ENCODE measurements around the gene TRIM40. TPM values are rescaled to one million over a fixed set of nuclear protein-coding genes. Genes with fewer than 3 reads are reported as not detected.

Gene TRIM40
- total RNA-seq, 1 experiment from 2014 or later, result not detected

GRCh38 chr6:30121446-30122366, 14.2 kb upstream of the TRIM40 start:
- RAD21 ChIA-PET (ENCODE audit: low non-redundant PET in 1 of 2, low total read pairs in 2 of 2, uncharacterized antibody in 2 of 2, unreplicated experiment in 2 of 2), result no interaction called here
- Histone ChIP-seq H3K9me3 (ENCODE audit: control insufficient read depth in 1 of 2, insufficient read depth in 1 of 2, low read depth in 1 of 2, low read length in 2 of 2) (no peaks in the 10 kb centered on the region), H3K4me3 (replicated peaks in 1 of 2; ENCODE audit: low read depth in 1 of 2, low read length in 2 of 2) (no peak overlapping the region), H3K36me3 (ENCODE audit: control insufficient read depth in 1 of 2, insufficient read depth in 2 of 2, low read length in 2 of 2) (no peaks in the 10 kb centered on the region), H3K27me3 (ENCODE audit: insufficient read depth, low read length) (no peaks in the 10 kb centered on the region), H4K20me1 (ENCODE audit: insufficient read depth) (no peaks in the 10 kb centered on the region), H2AFZ (ENCODE audit: low read depth, low read length, poor library complexity, severe bottlenecking) (no peak overlapping the region), H3K9ac (ENCODE audit: low read length) (no peak overlapping the region), H3K27ac (ENCODE audit: low read depth, low read length) (no peak overlapping the region), H3K79me2 (ENCODE audit: insufficient read depth, low read length) (no peaks in the 10 kb centered on the region), H3K9me2 (ENCODE audit: insufficient read depth) (no peaks in the 10 kb centered on the region), H3K4me1 (ENCODE audit: control insufficient read depth in 1 of 2, insufficient read depth in 2 of 2, low read length in 2 of 2) (peaks cover 3 to 13% of the 10 kb centered on the region in 2 experiments; a peak in 3 of 4 replicates), H3K4me2 (ENCODE audit: low read length) (no peak overlapping the region)
- ATAC-seq, result no peak
- BruUV-seq (replicated peaks), result no TSS peak
- TF ChIP-seq EZH2phosphoT487 (IDR thresholded peaks at IDR 0.05; ENCODE audit: borderline replicate concordance) (no peak), YY1 (IDR thresholded peaks at IDR 0.05; ENCODE audit: extremely low read depth, insufficient replicate concordance, low read depth, low read length) (no peak), POLR2A (IDR thresholded peaks at IDR 0.05; ENCODE audit: borderline replicate concordance, extremely low read depth, insufficient read depth, insufficient read length) (no peak), REST (IDR thresholded peaks at IDR 0.05; ENCODE audit: low read depth) (no peak), RAD21 (IDR thresholded peaks at IDR 0.05; ENCODE audit: low read depth) (no peak), FOSL1 (IDR thresholded peaks at IDR 0.05; ENCODE audit: low read depth) (no peak), POLR2AphosphoS5 (IDR thresholded peaks at IDR 0.05; ENCODE audit: low read depth, low read length) (no peak), ZNF274 (IDR thresholded peaks at IDR 0.05; ENCODE audit: low read depth, low read length) (no peak), JUND (IDR thresholded peaks at IDR 0.05) (no peak), ZBTB33 (IDR thresholded peaks at IDR 0.05; ENCODE audit: extremely low read depth, insufficient replicate concordance, low read length) (no peak), EGR1 (IDR thresholded peaks at IDR 0.05; ENCODE audit: low read depth) (no peak), ZFX (IDR thresholded peaks at IDR 0.05) (no peak), EZH2 (IDR thresholded peaks at IDR 0.05) (no peak), SP1 (IDR thresholded peaks at IDR 0.05; ENCODE audit: low read depth) (no peak)
- CTCF ChIA-PET, result interaction anchor here (1.2 to 2.1 kb wide), 2 partner anchors 9 to 19 kb away, joined by 5 to 13 read pairs; no protein-coding TSS in a partner anchor
- POLR2A ChIA-PET, result interaction anchor here (2.0 kb wide), 1 partner anchor 20 kb away, joined by 4 read pairs; no protein-coding TSS in a partner anchor
- no peak for DNase-seq (ENCODE audit: low read depth, low spot score)
- intact Hi-C loops (cut with micrococcal nuclease), result no loop called here

All from HCT116 (cell line).